Activated CD8-positive, alpha-beta memory T cell treated with anti-CD3 and anti-CD28 coated beads, Interleukin-2, amount 50 U/mL, for 24 hours (primary cell): Measurements from ENCODE around the gene PHAF1.

Experiments
- DNase-seq: peaks from one replicate; pipeline ENCODE4 v3.0.0-alpha.2; 2020; ENCODE audit errors: extremely low read depth

The PHAF1 gene

GRCh38 chr16:67163164-67163998 is 53.6 kb downstream of the PHAF1 start:
- DNase-seq, result no peak

- no peak for DNase-seq
Measured at GRCh38 chr16:67163999-67164558, 54.3 kb downstream of the PHAF1 start.

- no peak for DNase-seq
Measured at GRCh38 chr16:67164599-67165061, 54.9 kb downstream of the PHAF1 start, which contains the start of gene HSF4. TSS of gene HSF4 (plus strand) at chr16:67164745. CDS start at chr16:67164812, 67 bp downstream.

DNA sequence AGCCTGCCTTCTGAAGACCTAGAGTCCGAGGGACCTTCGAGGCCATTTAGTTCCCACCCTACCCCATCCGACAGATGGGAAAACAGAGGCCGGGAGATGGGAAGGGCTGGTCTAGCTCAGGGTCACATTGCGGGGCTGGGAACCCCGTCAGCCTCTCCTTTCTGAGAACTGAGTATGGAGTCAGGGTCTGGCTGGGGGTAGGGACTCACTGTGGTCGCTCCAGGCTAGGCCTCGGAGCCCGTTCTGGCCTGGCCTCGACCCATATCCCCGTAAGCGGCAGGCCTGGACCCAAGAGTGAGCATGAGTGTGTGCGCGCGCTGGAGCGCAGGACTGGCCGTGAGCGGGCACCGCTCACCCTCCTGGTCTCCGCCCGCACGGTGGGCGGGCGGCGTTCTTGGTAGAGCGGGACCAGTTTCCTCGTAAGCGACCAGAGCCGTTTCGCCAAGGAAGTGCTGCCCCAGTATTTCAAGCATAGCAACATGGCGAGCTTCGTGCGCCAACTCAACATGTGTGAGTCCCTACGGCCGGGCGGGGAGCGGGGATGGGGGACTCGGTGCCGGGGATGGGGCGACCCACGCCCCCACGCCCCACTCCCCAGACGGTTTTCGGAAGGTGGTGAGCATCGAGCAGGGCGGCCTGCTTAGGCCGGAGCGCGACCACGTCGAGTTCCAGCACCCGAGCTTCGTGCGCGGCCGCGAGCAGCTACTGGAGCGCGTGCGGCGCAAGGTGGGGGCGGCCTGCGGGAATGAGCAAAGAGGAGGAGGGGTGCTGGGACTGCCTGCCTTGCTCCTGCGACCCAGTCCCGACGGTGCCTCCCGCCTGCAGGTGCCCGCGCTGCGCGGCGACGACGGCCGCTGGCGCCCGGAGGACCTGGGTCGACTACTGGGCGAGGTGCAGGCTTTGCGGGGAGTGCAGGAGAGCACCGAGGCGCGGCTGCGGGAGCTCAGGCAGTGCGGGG is 55.7 kb downstream of the PHAF1 start:
- no peak for DNase-seq

GRCh38 chr16:67166110-67166547 is 56.4 kb downstream of the PHAF1 start:
- no peak for DNase-seq

DNA sequence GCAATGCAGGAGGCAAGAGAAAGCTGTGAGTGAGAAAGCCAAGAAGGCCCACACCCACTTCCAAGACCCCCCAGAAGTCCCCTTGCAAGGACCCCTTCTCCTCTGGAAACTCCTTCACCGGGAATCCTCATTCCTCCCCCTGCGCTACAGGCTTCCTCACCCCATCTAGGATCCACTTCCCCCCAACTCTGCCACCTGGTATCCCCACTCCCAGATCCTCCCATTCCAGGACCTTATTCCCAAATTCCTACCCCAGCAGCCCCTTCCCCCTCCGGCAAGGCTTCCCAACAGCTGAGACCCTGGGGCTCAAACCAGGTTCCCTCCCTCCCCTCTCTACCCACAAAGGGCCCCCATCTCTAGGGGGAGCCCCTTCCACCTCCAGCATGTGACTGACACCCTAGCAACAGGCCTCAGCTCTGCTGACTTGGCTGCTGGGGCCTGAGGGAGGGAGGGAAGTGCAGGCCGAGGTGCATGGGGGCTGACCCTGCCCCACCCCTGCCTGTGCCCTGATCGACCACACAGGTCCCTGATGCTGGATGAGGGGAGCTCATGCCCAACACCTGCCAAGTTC is 56.9 kb downstream of the PHAF1 start:
- no peak for DNase-seq

GRCh38 chr16:67167588-67167987 is 57.8 kb downstream of the PHAF1 start:
- no peak for DNase-seq

DNA sequence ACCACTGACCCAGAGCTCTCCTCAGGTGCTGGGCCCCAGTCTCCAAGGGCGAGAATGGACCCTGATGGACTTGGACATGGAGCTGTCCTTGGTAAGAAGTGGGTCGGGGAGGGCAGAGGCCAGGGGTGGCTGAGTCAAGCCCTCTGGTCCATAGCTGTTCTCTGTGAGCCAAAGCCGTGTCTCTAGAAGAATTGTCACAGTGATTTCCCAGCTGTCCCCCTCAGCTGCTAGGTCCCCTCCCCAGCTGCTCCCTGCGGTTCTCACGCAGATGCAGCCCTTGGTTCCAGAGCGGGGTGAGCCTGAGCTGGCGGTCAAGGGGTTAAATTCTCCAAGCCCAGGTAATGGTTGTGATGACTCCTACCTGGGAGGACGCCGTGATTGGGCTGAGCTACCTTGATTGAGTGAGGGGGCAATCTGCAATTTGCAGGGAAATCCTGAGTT is 59.3 kb downstream of the PHAF1 start:
- DNase-seq, result no peak

DNA sequence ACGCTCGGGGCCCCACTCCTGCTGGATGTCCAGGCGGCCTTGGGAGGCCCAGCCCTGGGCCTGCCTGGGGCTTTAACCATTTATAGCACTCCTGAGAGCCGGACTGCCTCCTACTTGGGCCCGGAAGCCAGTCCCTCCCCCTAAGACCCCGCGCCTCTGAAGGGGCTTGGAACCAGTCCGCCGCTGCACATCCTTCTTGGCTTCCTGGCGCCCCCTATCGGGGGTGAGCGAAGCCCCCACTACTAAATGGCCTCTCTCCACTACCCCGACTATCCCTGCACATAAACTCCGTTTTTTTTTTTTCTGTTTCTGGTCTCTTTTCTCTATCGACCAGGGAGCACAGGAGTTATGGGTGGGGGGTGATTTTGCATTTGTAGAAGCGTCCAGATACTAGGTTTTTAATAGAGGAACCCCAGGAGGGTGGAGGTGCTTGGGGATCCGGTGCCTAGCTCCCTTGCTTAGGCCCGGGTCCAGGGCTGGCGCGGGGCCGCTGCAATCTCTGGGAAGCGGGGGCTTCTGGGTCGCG is 60.0 kb downstream of the PHAF1 start:
- DNase-seq, result no peak

DNA sequence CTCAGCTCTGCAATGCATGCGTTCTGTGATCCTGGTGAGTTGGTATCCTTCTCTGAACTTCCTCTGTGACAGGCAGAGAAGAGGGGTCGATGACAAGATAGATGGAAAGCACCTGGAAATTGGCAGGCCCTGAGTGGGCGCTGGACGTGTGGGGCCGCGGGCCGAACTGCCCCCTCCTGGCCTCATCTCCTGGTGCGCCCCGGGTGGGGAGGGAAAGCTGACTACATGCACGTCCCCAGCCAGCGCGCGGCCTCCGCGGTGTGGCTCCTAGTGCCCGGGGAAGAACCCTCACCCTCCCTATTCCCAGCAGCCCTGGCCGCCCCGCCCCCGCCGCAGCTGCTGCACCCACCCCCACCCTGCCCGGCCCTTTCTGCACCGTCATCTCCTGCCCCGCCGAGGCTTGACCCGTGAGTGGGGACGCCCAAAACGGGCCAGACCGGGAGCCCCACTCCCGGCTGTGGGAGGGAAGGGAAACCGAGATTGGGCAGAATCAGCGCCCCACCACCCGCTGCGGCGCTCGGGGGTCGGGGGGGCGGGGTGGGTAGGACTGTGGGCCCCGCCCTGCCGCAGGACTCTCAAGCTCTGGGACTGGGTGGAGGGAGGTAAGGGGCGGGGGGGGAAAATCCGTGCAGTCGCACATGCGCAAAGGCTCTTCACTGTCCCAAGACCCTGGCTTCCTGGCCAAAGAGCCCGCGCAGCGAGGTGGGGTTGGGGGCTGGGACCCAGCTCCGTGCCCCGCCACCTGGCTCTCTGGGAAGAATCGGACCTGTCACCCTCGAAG is 60.6 kb downstream of the PHAF1 start, which contains the start of gene NOL3:
TSS of gene NOL3 (plus strand) at position 371 of the 781 bp plus-strand sequence.
- DNase-seq, result no peak

GRCh38 chr16:67170949-67171649 is 61.4 kb downstream of the PHAF1 start:
- DNase-seq, result no peak

GRCh38 chr16:67173323-67173722 is 63.6 kb downstream of the PHAF1 start:
- no peak for DNase-seq

DNA sequence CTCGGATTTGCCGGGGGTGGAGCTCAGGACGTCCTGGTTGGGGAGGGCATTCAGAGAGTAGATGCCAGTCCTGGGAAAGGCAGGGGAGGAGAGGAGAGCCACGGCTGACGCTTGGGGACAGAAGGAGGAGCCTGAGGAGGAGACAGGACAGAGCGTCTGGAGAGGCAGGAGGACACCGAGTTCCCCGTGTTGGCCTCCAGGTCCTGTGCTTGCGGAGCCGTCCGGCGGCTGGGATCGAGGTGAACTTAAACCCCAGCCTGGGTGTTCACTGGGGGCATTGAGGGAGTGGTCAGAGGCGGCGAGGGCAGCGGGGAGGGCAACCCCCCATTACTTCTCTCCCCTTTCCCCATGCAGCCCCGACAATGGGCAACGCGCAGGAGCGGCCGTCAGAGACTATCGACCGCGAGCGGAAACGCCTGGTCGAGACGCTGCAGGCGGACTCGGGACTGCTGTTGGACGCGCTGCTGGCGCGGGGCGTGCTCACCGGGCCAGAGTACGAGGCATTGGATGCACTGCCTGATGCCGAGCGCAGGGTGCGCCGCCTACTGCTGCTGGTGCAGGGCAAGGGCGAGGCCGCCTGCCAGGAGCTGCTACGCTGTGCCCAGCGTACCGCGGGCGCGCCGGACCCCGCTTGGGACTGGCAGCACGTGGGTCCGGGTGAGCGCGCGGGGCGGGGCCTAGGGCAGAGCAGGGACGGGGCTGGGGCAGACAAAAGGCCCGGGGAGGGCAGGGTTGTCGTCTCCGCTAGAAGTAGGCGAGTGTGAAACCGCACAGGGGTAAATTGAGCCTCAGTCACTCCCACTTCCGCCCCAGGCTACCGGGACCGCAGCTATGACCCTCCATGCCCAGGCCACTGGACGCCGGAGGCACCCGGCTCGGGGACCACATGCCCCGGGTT is 64.3 kb downstream of the PHAF1 start:
- DNase-seq, result no peak

- no peak for DNase-seq
Measured at GRCh38 chr16:67174706-67175231, 65.0 kb downstream of the PHAF1 start.

- no peak for DNase-seq
Measured at GRCh38 chr16:67176662-67177061, 66.9 kb downstream of the PHAF1 start.

- no peak for DNase-seq
Measured at GRCh38 chr16:67177743-67178699, 68.3 kb downstream of the PHAF1 start.

DNA sequence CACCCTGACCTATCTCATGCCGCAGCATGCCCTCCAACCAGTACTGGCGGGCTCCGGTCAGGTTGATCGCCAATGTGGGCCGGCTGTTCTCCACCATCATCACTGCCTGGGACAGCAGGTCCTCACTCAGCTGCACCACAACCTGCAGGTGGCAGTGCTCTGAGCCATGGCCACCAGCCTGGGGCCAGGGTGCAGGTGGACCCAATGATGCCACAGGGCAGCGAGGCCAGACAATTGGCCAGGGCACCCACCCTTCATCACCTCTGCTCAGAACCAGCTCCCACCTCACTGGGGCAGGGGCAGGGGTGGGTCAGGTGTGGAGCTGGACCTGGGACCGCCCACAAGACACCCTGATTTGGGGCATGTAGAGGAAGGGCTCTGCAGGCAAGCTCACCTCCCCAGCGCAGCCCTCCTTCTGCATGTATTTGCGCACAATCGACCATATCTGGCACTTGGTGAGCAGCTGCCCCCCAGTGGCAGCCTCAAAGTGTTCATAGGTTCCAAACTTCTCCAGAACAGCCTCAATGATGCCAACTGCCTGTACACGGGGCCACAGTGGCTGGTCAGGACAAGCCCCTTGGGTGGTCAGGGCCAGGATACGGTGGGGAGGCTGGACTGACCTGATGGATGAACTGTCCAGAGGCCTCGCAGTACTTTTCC is 69.8 kb downstream of the PHAF1 start:
- DNase-seq, result no peak
